AG08395 (cell line): Measurements from ENCODE around the gene ACTL6A.

Experiments
- DNase-seq: peaks from one replicate; pipeline ENCODE4 v3.0.0; 2012; ENCODE audit warnings: mixed read lengths, low spot score

ACTL6A gene

DNA sequence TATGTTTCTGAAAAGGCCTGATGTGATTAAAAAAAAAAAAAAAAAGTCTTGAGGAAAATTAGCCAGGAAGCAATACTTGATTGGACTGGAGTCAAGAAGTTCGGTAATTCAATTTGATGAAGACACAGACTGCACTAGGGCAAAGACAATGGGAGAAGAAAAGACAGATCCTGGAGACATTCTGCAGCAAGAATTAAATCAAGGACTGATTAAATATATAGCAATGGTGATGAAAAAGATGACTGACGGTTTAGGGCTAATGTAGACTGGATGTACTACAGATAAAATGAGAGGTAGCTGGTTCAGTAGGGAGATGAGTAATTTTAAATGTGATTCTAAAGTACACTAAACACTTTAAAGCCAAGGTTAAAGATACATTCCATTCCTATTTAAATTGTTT lies 27.9 kb downstream of the ACTL6A start:
- no peak for DNase-seq

DNA sequence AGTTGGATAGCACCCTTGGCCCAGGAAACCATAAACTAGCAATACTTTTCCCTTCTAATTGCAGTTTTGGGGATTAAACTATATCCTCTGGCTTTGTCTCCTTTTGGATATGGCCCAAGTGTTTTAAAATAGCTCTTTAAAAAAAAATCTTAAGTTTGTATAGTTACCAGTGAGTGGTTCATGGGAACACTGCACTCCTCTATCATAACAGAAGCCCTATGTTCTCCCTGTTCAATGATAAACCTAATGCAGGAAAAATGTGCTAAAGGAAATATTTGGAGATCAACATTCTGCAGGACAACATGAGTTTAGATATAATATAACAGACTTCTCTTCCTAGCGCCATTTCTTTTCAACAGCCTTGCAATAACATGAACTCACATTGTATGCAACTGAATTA lies 28.6 kb downstream of the ACTL6A start:
- DNase-seq: no peak

DNA sequence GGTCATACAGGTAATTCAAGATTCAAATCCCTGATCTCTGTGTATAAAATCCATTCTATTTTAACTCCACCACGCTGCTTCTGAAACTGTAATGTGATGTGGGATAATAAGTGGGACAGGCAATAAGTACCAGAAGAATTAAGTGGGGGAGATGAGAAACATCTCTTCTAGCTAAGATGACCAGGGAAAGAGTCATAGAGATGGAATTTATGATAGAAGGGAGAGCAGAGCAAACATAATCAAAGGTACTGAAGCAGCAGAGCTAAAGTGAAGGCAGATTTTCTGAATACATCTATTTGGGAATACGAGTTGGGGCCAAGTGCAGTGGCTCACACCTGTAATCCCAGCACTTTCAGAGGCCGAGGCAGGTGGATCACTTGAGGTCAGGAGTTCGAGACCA lies 36.8 kb downstream of the ACTL6A start:
- DNase-seq: no peak

DNA sequence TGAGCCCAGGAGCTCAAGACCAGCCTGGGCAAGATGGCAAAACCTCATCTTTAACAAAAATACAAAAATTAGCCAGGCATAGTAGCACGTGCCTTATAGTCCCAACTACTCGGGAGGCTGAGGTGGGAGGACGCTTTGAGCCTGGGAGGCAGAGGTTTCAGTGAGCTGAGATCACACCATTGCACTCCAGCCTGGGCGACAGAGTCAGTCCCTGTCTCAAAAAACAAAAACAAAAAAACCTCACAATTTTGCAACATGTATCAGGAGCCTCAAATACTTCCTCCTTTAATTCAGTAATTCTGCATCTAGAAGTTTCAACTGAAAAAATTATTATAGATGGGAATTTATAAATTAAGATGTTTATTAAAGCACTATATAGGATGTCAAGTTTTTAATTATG lies 40.6 kb downstream of the ACTL6A start:
- no peak for DNase-seq

DNA sequence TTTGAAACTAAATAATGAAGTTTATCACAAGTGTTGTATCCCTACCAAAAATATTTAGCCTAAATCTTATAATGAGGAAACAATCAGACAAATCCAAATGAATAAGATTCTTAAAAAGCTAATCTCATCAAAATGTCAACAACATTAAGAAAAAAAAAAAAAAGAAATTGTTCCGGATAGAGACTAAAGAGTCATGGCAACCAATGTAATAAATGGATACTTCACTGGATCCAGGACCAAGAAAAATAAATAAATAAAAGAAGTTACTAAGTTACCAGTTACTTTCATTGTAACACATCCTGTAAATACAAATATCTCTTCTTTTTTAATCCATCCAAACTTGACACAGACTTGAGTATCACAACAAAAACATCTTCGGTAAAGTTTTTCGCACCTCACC lies 41.1 kb downstream of the ACTL6A start:
- DNase-seq: no peak

DNA sequence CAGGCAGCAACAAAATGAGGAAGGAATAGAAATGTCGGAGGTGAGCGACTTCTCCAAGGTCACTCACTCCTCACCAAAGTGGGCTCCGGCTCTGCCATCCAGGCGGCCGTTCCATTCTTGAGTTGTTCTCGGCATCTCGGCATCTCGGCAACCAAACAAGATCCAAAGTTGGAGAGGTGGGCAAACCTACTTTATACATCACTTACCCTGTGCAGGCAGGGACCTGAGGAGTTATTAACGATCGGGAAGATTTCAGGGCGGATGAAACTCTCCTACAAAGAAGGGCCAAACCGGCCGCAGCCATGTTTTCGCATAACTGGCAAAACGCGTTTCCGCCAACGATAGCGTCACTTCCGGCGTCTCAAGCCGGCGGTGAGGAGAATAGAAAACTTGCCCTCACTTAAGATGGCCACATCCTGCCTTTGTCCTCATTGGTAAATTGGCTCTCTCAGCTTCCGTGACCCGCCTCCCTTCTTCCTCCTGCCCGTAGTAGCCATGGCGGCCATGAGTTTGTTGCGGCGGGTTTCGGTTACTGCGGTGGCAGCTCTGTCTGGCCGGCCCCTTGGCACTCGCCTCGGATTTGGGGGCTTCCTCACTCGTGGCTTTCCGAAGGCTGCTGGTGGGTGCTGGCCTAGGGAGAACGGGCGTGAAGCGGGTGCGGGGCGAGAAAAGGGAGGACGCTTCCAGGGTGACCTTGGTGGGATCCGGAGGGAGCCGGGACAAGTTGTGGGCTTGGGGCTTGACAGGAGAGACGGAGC lies 41.8 kb downstream of the ACTL6A start, which contains the start of the genes MRPL47 and NDUFB5:
Gene MRPL47, minus strand, starts transcription at position 318 of the 758 bp plus-strand sequence. Its CDS starts 14 bp downstream, at position 304.
Gene NDUFB5, plus strand, starts transcription at position 474 of the 758 bp plus-strand sequence. Its CDS starts 22 bp downstream, at position 496.
- peak; percentile 97 for DNase-seq

DNA sequence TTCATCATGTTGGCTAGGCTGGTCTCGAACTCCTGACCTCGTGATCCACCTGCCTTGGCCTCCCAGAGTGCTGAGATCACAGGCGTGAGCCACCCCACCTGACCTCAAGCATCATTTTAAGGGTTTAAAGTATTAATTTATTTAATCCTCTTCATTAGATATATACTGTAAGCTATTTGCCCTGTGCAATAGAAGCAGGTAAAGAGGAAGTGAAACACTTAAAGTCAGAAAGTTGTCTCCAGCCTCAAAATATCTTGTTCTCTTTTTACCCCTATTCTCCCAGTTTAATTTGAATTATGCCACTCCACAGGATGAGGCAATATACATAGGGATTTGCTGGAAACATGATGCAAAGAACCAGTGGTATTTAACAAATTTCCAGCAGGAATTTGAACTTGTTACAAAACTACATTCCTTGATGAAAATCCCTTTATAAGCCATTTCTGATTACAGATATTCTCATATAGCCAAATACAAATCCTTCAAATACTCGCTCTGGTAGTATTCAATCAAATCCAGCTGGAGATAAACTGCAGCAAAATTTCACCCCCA lies 43.9 kb downstream of the ACTL6A start:
- no peak for DNase-seq

DNA sequence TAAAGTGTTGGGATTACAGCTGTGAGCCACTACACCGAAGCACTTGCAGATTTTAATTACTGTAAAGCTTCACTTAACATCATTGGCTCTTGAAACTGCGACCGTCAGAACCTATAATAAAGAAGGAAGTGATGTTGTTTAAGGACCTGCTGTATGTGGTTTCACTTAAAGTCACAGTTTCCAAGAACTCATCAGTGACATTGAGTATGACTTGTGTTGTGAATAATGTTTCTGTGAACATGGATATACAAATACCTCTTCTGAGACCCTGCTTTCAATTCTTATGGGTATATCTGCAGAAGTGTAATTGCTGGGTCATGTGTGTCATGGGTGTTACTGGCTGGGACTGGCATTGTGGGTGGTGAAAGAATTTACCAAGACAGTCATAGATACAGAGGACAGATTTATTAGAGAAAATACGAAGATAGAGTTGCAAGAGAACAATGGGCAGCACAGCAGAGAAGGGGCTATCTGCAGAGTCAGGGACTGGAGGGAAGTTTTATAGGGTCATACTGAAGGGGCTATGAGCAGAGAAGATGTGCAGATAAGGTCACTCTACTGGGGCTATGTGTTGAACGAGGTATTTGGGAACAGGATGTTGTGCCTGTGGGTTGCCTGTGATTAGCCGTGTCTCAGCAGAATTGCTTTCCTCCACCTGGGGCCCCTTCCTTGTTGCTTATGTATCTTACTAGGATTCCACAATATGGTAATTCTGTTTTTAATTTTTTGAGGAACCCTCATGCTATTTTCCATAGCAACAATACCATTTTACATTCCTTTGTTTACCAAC lies 46.4 kb downstream of the ACTL6A start:
- no peak for DNase-seq

DNA sequence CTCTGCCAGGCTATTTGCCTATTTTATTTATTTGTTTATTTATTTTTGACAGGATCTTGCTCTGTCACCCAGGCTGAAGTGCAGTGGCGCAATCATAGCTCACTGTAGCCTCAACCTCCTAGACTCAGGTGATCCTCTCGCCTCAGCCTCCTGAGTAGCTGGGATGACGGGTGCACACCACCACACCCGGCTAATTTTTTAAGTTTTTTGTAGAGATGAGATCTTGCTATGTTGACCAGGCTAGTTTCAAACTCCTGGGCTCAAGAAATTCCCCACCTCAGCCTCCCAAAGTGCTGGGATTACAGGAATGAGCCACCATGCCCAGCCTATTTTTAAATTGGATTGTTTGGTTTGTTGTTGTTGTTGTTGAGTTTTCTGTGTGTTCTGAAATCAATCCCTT lies 47.3 kb downstream of the ACTL6A start:
- DNase-seq: no peak

DNA sequence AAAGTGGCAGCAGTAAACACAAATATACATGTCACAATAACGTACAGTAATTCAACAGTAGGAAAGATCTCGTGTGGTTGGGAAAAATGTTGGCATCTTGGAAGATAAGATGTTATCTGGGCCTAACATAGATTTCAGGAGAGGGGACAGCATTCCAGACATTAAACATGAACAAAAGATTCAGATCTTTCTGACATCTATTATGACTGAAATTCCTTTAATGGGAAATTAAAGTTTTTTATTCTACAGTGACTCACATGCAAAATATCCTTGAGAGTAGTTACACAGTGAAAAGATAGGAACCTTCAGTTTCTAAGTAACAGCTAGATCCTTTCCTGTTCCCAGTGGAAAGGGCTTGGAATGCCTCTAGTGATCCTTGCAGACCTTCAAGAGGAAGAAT lies 51.1 kb downstream of the ACTL6A start:
- DNase-seq: peak; percentile 50

DNA sequence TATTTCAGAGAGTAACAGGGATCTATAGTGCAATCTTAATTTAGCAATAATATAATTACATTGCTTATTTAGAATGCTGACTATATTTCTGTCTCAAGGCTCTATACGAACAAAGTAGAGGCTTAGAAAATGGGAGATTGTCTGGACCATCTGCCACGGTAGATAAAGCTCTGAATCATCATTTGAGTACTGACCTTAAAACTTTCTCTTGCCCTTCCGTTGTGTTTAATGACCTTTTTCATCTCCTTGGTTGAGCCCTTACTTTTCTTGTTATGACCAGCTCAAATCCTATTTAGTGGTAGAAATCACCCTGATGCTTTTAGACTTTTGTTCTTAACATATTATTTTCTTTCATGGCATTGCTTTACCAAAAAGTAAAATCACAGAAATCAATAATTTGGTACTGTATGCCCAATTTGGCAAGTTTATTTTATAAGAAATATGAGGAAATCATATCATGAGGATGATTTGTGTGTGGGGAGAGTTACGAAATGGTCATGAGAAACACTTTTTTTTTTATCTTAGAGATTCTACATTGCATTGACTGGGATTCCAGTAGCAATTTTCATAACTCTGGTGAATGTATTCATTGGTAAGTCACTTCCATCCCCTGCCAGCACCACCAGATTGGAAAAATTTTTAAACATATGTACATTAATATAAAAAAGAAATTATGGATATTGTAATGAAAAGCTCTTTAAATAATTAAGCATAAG lies 52.9 kb downstream of the ACTL6A start:
- no peak for DNase-seq

DNA sequence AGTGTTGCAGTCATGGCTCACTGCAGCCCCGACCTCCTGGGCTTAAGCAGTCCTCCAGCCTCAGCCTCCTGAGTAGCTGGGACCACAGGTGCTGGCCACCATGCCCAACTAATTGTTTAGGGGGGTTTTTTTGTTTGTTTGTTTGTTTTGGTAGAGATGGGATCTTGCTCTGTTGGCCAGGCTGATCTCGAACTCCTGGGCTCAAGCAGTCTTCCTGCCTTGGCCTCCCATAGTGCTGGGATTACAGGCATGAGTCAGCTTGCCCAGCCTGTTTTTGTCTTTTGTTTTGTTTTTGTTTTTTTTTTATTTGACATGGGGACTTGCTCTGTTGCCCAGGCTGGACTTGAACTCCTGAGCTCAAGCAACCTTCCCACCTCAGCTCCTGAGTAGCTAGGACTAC lies 59.3 kb downstream of the ACTL6A start:
- no peak for DNase-seq

DNA sequence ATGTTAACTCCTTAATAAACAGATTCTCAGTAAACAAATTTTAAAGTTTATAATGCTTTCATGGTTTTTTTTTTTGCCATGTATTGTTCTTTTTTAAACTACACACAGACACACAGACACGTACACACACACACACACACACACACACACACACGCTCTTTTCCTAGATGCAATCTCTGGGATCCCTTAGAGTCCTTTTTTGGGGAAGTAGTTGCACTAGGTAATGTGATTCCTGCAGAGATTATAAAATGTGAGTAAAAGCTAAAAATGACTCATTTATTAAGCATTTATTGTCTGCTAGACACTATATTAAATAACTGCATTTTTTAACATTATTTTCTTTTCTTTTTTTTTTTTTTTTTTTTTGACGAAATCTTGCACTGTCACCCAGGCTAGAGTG lies 61.7 kb downstream of the ACTL6A start:
- no peak for DNase-seq

DNA sequence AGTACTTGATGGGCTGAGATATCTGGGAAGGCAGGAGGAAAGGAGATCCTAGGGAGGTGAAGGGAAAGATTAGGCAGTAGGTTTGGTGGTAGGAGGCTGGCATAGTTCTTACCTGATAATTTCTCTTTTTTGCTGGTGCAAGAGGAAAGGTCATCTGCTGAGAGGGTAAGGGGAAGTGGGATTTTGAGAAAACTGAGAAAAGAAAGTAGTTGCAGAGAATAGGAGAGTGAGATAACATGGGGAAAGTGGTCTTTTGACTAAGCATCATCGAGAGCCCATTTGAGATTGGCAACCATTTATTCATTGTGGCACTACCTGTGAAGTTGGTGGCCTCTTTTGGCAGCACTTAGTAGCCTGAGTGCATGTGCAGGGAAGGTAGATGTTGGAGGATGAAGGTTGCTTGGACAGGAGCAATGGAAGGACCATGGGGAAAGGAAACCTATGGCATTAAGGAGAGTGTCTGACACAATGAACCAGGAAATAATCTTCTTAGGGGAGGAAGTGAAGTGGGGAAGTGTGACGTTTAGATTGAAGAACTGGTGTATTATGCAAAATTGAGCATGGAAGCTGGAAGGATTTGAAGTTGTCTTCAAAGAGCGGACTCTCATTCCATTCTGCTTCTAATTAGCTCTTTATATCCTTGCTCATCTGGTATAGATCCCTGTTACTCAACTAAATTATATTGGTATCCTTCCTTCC lies 68.2 kb downstream of the ACTL6A start:
- no peak for DNase-seq
